OCI-LY1 (cell line): ENCODE measurements around the gene VPS35L.

Source experiments
- H2AFZ ChIP-seq: fragments of 200-600 bp; sonication (generic), shearing (Covaris generic); 2 replicates; pipeline ENCODE4 v1.6.0; 2014; ENCODE audit warnings: antibody characterized with exemption, mild to moderate bottlenecking, low read length
- H3F3A ChIP-seq: fragments of 200-600 bp; sonication (generic), shearing (Covaris generic); 2 replicates; pipeline ENCODE4 v1.6.0; 2014; ENCODE audit warnings: mild to moderate bottlenecking, antibody characterized with exemption, low read length, moderate library complexity; ENCODE audit not compliant: insufficient read depth
- H3K27ac ChIP-seq: fragments of 200-600 bp; sonication (generic); 2 replicates; pipeline ENCODE4 v1.5.1; 2014; ENCODE audit warnings: low read length, mixed run types, mild to moderate bottlenecking, low read depth; ENCODE audit not compliant: poor library complexity, severe bottlenecking
- H3K27me3 ChIP-seq: fragments of 200-600 bp; sonication (generic); 2 replicates; pipeline ENCODE4 v1.6.0; 2014; ENCODE audit warnings: antibody characterized with exemption, mild to moderate bottlenecking, low read length, moderate library complexity; ENCODE audit not compliant: insufficient read depth
- H3K36me3 ChIP-seq: fragments of 200-600 bp; sonication (generic); 2 replicates; pipeline ENCODE4 v1.6.1; 2014; ENCODE audit warnings: mild to moderate bottlenecking, antibody characterized with exemption, low read length, moderate library complexity, mixed read lengths; ENCODE audit not compliant: insufficient read depth
- H3K4me1 ChIP-seq: fragments of 200-600 bp; sonication (generic); 2 replicates; pipeline ENCODE4 v1.5.1; 2014; ENCODE audit warnings: mild to moderate bottlenecking, low read length, moderate library complexity; ENCODE audit not compliant: insufficient read depth, severe bottlenecking
- H3K4me2 ChIP-seq: fragments of 200-600 bp; sonication (generic), shearing (Covaris generic); 2 replicates; pipeline ENCODE4 v1.6.1; 2014; ENCODE audit warnings: low read length
- H3K4me3 ChIP-seq: fragments of 200-600 bp; sonication (generic); 2 replicates; pipeline ENCODE4 v1.5.1; 2014; ENCODE audit warnings: low read length, low read depth, mild to moderate bottlenecking, mixed read lengths; ENCODE audit not compliant: poor library complexity, severe bottlenecking
- H3K79me2 ChIP-seq: fragments of 200-600 bp; shearing (Covaris generic); 2 replicates; pipeline ENCODE4 v1.6.1; 2016; ENCODE audit warnings: mixed run types, low read length, mixed read lengths; ENCODE audit not compliant: insufficient read depth
- H3K9ac ChIP-seq: fragments of 200-600 bp; sonication (generic), shearing (Covaris generic); 2 replicates; pipeline ENCODE4 v1.6.1; 2014; ENCODE audit warnings: mild to moderate bottlenecking, low read length, mixed read lengths
- H3K9me2 ChIP-seq: fragments of 200-600 bp; sonication (generic), shearing (Covaris generic); 2 replicates; pipeline ENCODE4 v1.6.1; 2014; ENCODE audit warnings: low read depth, mild to moderate bottlenecking, low read length, mixed read lengths
- H3K9me3 ChIP-seq: fragments of 200-600 bp; shearing (Covaris generic); 2 replicates; pipeline ENCODE4 v1.6.1; 2014; ENCODE audit warnings: low read length, mixed read lengths
- H4K20me1 ChIP-seq: fragments of 200-600 bp; sonication (generic), shearing (Covaris generic); 2 replicates; pipeline ENCODE4 v1.6.0; 2016; ENCODE audit warnings: mild to moderate bottlenecking, low read length; ENCODE audit not compliant: insufficient read depth
- EZH2 ChIP-seq: fragments of 200-600 bp; sonication (generic), shearing (Covaris generic); IDR thresholded peaks from 2 replicates; pipeline ENCODE4 v1.8.0; 2017; ENCODE audit warnings: borderline replicate concordance, mixed run types, mild to moderate bottlenecking, antibody characterized with exemption, low read length, moderate library complexity, mixed read lengths
- TF ChIP-seq, protein P1 (sequence below): fragments of 200-600 bp; sonication (generic), shearing (Covaris generic); IDR thresholded peaks from 2 replicates; pipeline ENCODE4 v1.5.1; 2017; ENCODE audit warnings: mild to moderate bottlenecking, antibody characterized with exemption, low read length, moderate library complexity, mixed read lengths

VPS35L gene

DNA sequence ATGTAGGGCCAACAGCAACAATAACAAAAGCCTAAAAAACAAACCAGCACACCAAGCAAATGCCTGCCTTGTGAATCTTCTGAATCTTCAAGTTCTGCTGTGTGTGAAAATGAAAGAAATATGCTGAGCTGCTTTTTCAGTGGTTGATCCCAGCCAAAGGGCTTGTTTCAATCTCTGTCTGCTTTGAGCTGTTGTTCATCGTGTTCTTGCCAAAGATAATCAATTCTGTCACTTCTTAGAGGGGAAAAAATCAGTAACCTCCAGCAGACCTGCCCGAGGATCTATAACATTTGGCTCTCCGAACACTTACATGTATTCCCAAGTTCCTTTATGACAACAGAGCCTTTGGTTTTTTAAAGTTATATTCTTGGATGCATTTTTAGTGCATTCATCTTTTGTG is 65.9 kb downstream of the VPS35L start:
- Histone ChIP-seq H3K9me2 (no peaks in the 10 kb centered on the region), H3K9me3 (no peaks in the 10 kb centered on the region), H3K27me3 (no peaks in the 10 kb centered on the region), H3K36me3 (peaks cover 4% of the 10 kb centered on the region; the same call in 1 of the 2 replicates), H3K4me3 (no peak overlapping the region), H4K20me1 (no peaks in the 10 kb centered on the region), H3K9ac (no peak overlapping the region), H3K79me2 (no peaks in the 10 kb centered on the region), H3F3A (no peaks in the 10 kb centered on the region), H2AFZ (no peak overlapping the region), H3K4me1 (no peaks in the 10 kb centered on the region), H3K27ac (no peak overlapping the region), H3K4me2 (no peak overlapping the region)
- TF ChIP-seq, protein P1, sequence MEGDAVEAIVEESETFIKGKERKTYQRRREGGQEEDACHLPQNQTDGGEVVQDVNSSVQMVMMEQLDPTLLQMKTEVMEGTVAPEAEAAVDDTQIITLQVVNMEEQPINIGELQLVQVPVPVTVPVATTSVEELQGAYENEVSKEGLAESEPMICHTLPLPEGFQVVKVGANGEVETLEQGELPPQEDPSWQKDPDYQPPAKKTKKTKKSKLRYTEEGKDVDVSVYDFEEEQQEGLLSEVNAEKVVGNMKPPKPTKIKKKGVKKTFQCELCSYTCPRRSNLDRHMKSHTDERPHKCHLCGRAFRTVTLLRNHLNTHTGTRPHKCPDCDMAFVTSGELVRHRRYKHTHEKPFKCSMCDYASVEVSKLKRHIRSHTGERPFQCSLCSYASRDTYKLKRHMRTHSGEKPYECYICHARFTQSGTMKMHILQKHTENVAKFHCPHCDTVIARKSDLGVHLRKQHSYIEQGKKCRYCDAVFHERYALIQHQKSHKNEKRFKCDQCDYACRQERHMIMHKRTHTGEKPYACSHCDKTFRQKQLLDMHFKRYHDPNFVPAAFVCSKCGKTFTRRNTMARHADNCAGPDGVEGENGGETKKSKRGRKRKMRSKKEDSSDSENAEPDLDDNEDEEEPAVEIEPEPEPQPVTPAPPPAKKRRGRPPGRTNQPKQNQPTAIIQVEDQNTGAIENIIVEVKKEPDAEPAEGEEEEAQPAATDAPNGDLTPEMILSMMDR = no peak
- no peak for TF ChIP-seq EZH2

DNA sequence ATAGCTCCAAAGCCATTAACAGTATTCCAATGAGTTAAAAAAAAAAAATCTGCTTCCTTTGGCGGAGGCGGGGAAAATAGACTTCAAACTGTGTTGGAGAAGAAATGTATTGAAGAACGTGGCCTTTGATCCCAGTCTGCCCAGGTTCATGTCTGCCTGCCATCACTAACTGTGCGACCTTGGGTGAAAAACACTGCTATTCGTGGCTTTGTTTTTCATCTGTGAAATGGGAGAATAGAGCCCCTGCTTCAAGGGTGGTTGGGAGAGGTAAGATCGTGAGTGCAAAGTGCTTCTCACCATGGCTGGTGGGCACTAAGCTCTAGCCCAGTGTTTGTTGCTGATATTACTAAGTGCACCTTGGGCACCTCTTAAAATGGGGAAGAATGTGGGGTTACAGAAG is 69.5 kb downstream of the VPS35L start:
- no peaks in the 10 kb centered on the region for H3F3A ChIP-seq
- H3K9me3 ChIP-seq = no peaks in the 10 kb centered on the region
- H3K79me2 ChIP-seq = no peaks in the 10 kb centered on the region
- no peak overlapping the region for H3K9ac ChIP-seq
- H3K36me3 ChIP-seq = peaks cover 8% of the 10 kb centered on the region
- TF ChIP-seq EZH2 = no peak
- TF ChIP-seq, protein P1 = no peak
- no peak overlapping the region for H2AFZ ChIP-seq
- H3K9me2 ChIP-seq = no peaks in the 10 kb centered on the region
- no peaks in the 10 kb centered on the region for H4K20me1 ChIP-seq
- no peaks in the 10 kb centered on the region for H3K27me3 ChIP-seq
- H3K4me3 ChIP-seq = no peak overlapping the region
- H3K27ac ChIP-seq = no peak overlapping the region
- no peak overlapping the region for H3K4me2 ChIP-seq
- no peaks in the 10 kb centered on the region for H3K4me1 ChIP-seq

DNA sequence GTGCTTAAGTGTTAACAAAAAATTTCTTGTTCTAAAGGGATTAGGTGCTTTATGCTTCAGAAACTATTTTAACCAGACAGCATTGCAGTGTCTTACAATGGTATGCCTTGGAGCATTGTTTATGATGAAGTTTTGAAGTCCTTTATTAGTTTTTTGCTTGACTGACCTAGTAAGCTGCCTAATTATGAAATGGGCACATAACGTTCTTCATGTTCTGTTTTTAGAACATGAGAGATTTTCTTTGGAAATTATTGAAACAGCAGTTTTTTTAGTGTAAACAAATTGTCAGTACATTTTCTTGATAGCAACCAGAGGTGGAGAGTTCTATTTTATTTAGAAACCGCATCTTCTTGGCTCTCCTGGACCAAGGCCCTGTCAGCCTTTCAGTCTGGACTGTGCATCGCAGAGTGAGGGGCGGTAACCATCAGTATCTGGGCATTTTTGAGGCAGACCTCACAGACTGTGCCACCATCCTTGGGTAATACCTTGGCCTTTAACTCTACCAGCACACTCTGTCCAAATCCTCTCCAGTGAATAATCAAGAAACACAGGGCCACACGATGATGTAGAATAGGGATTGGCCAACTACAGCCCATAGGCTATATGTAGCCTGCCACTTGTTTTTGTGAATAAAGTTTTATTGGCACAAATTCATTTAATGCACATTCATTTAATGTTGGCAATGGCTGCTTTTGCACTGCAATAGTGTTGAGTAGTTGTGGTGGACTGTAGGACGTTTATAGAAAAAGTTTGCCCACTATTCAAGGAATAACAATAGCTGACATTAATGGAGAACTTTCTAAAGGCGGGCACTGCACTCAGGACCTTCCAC is 81.1 kb downstream of the VPS35L start:
- Histone ChIP-seq H3K9me3 (no peaks in the 10 kb centered on the region), H3K4me1 (no peaks in the 10 kb centered on the region), H3K4me2 (no peak overlapping the region), H2AFZ (no peak overlapping the region), H3K36me3 (peaks cover 67% of the 10 kb centered on the region), H3F3A (no peaks in the 10 kb centered on the region), H4K20me1 (no peaks in the 10 kb centered on the region), H3K4me3 (no peak overlapping the region), H3K27ac (no peak overlapping the region), H3K9ac (no peak overlapping the region), H3K9me2 (no peaks in the 10 kb centered on the region), H3K27me3 (no peaks in the 10 kb centered on the region), H3K79me2 (no peaks in the 10 kb centered on the region)
- no peak for TF ChIP-seq EZH2
- TF ChIP-seq, protein P1 = no peak
